GM12875 (cell line): Measurements from ENCODE around the gene RNGTT.

Experiments used
- H3K4me3 ChIP-seq: one replicate; pipeline ENCODE4 v1.5.1; 2011; ENCODE audit warnings: low read depth, low read length, control low read depth
- TF ChIP-seq, protein P1 (sequence below): IDR thresholded peaks from 2 replicates; pipeline ENCODE4 v1.5.1; 2011; ENCODE audit warnings: low read depth, mild to moderate bottlenecking, control low read depth, inconsistent platforms, low read length, moderate library complexity, borderline replicate concordance; ENCODE audit not compliant: insufficient read depth

RNGTT gene

GRCh38 chr6:88671624-88672023, 291.8 kb downstream of the RNGTT start:
- H3K4me3 ChIP-seq = no peak overlapping the region
- TF ChIP-seq, protein P1, sequence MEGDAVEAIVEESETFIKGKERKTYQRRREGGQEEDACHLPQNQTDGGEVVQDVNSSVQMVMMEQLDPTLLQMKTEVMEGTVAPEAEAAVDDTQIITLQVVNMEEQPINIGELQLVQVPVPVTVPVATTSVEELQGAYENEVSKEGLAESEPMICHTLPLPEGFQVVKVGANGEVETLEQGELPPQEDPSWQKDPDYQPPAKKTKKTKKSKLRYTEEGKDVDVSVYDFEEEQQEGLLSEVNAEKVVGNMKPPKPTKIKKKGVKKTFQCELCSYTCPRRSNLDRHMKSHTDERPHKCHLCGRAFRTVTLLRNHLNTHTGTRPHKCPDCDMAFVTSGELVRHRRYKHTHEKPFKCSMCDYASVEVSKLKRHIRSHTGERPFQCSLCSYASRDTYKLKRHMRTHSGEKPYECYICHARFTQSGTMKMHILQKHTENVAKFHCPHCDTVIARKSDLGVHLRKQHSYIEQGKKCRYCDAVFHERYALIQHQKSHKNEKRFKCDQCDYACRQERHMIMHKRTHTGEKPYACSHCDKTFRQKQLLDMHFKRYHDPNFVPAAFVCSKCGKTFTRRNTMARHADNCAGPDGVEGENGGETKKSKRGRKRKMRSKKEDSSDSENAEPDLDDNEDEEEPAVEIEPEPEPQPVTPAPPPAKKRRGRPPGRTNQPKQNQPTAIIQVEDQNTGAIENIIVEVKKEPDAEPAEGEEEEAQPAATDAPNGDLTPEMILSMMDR = no peak

DNA sequence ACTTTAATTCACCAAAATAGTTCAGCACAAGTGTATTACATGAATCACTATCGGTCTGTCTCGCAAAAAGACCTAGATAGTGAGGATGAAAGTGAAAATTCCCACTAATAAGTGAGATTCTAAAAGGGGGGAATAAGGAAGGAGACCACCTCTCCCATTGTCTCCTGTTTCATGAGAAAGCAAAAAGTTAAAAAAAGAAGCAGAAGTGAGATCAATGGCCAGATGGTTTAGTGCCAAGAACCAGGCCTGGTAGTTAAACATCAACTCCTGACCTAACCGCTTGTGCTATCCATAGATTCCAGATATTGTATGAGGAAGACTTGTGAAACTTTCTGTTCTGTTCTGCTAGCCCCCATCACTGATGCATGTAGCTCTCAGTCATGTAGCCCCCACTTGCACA, 293.0 kb downstream of the RNGTT start:
- TF ChIP-seq, protein P1 = no peak
- H3K4me3 ChIP-seq = no peak overlapping the region

DNA sequence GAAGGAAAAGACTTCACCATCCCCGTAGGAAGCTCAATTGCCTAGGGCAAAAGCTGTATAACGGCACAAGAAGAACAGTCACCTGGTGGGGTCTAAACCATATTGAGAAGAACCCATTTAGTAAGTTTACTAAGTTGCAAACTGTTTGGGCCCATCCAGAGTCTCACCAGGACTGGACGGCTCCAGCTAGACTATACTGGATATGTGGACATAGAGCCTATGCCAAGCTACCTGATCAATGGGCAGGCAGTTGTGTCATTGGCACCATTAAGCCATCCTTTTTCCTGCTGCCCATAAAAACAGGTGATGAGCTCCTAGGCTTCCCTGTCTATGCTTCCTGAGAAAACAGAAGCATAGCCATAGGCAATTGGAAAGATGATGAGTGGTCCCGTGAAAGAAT, 293.9 kb downstream of the RNGTT start:
- TF ChIP-seq, protein P1 = no peak
- H3K4me3 ChIP-seq = no peak overlapping the region

DNA sequence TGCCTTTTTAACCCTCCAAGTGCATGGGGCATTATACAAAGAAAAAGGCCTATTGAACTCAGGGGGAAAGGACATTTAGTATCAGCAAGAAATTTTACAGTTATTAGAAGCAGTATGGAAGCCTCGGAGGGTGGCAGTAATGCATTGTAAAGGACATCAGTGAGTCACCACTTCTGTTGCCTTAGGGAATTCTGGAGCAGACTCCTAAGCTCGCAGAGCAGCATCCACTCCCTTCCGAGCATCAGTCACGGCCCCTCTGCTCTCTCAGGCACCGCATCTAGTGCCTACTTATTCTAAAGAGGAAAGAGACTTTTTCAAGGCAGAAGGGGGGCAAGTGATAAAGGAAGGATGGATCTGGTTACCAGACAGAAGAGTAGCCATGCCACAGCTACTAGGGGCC, 296.5 kb downstream of the RNGTT start:
- TF ChIP-seq, protein P1 = no peak
- H3K4me3 ChIP-seq = no peak overlapping the region

DNA sequence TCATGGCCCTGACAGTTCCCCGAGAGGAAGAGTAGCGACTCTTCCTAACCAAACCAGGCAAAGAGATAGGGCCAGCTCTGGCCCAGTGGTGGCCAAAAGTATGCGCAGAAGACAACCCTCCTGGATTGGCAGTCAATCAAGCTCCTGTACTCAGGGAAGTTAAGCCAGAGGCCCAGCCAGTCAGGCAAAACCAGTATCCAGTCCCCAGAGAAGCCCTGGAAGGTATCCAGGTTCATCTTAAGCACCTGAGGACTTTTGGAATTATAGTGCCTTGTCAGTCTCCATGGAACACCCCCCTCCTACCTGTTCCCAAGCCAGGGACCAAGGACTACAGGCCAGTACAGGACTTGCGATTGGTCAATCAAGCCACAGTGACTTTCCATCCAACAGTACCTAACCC, 298.3 kb downstream of the RNGTT start:
- no peak overlapping the region for H3K4me3 ChIP-seq
- TF ChIP-seq, protein P1 = no peak

DNA sequence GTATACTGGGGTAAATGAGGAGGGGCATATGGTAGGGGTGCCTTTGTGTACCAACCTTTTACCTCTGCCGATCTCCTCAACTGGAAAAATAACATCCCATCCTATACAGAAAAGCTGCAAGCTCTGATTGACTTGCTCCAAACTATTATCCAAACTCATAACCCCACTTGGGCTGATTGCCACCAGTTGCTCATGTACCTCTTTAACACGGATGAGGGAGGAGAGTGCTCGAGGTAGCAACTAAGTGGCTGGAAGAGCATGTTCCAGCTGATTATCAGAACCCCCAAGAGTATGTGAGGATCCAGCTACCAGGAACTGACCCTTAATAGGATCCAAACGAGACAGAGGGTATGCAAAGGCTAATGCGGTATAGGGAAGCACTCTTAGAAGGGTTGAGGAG, 299.6 kb downstream of the RNGTT start:
- H3K4me3 ChIP-seq = no peak overlapping the region
- TF ChIP-seq, protein P1 = no peak

DNA sequence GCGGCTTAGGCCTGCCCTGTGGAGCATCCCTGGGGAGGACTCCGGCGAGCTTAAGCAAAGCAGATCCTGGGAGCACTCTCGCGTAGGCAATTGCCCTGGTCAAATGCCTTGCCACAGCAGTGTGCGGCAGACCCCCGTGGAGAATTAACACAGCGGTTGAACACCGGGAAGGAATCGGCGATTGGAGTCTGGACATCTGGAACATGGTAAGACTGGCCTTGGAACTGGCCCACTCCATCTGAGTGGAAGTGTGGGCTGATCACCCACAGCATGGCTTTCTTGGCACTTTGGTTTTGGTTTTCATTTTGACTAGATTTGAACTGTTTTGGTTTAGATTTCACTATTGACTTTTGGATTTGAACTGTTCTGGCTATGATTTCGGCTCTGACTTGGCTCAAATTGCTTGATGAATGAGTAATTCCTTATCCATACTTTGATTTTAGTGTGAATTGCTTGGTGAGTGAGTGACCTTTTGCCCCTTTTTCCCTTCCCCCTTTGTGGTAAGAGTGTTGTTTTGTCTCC, 300.7 kb downstream of the RNGTT start:
- TF ChIP-seq, protein P1 = no peak
- no peak overlapping the region for H3K4me3 ChIP-seq
